Lung (tissue), 12 donors: Measurements from ENCODE around the gene MYO7A. TPM values are rescaled to one million over a fixed set of nuclear protein-coding genes. Genes with fewer than 3 reads are reported as not detected.

Experiments
- ATAC-seq: fragments of 200-7000 bp; cut with Tn5 transposase; one replicate; pipeline ENCODE4 v1.9.1; 2020; ENCODE audit warnings: moderate number of reproducible peaks; ENCODE audit not compliant: insufficient read depth, low FRiP score
- DNase-seq, 3 donors: peaks; one replicate each; pipeline ENCODE4 v3.0.0-alpha.2; 2013 to 2017
- H3K27ac ChIP-seq, 2 donors: one replicate each; pipeline ENCODE4 v1.5.1; 2013; ENCODE audit warnings: mild to moderate bottlenecking in 2 of 2, moderate library complexity in 2 of 2, control low read depth in 1 of 2, inconsistent platforms in 1 of 2, low read depth in 1 of 2, low read length in 1 of 2
- H3K27me3 ChIP-seq, 3 donors: one replicate each; pipeline ENCODE4 v1.5.1; 2013; ENCODE audit warnings: low read length in 2 of 3; ENCODE audit not compliant: control insufficient read depth in 3 of 3, insufficient read depth in 3 of 3
- H3K36me3 ChIP-seq, 4 donors: one replicate each; pipeline ENCODE4 v1.5.1; 2013; ENCODE audit warnings: low read length in 4 of 4, mild to moderate bottlenecking in 1 of 4, moderate library complexity in 1 of 4; ENCODE audit not compliant: control insufficient read depth in 4 of 4, insufficient read depth in 4 of 4
- H3K4me1 ChIP-seq, 5 donors: one replicate each; pipeline ENCODE4 v1.5.1; 2013; ENCODE audit warnings: low read length in 5 of 5, mild to moderate bottlenecking in 2 of 5, moderate library complexity in 1 of 5; ENCODE audit not compliant: control insufficient read depth in 5 of 5, insufficient read depth in 5 of 5
- H3K4me3 ChIP-seq: one replicate; pipeline ENCODE4 v1.5.1; 2013; ENCODE audit warnings: mild to moderate bottlenecking, control low read depth, moderate library complexity
- H3K9ac ChIP-seq, 2 donors: one replicate each; pipeline ENCODE4 v1.5.1; 2013; ENCODE audit warnings: low read length in 2 of 2, control low read depth in 1 of 2; ENCODE audit not compliant: insufficient read depth in 1 of 2
- H3K9me3 ChIP-seq, 4 donors: one replicate each; pipeline ENCODE4 v1.5.1; 2013; ENCODE audit warnings: low read length in 3 of 4, mild to moderate bottlenecking in 1 of 4, moderate library complexity in 1 of 4; ENCODE audit not compliant: control insufficient read depth in 4 of 4, insufficient read depth in 3 of 4
- CTCF ChIP-seq: IDR thresholded peaks from 2 replicates; pipeline ENCODE4 v1.5.1; 2012; ENCODE audit warnings: mild to moderate bottlenecking; ENCODE audit errors: control extremely low read depth, extremely low read depth
- WGBS, 2 donors: extraction: QIAGEN DNeasy Blood & Tissue Kit; methylation state at CpG; one replicate each; pipeline ENCODE4 v1.1.7; 2013; 5-methylcytosine and 5-hydroxymethylcytosine counted together
- polyA plus RNA-seq, 2 donors: library from polyadenylated mRNA; stranded (reverse); fragments of 200-250 nt; gene quantifications; one replicate each; pipeline ENCODE4 v1.2.1, GENCODE V29; 2013
- total RNA-seq, 2 donors: library from RNA; depleted of rRNA in 1 of 2; stranded (reverse); fragments of >200 nt in 1 of 2; gene quantifications; one replicate each; pipeline ENCODE4 v1.2.1, GENCODE V29; 2014 to 2021
- donor health status: control.
- donor health status: control.
- donor health status: Bipolar disorder and iron deficiency.
- donor health status: healthy.
- donor health status: DM: yes; HTN: yes; CAD: no.

The MYO7A gene
- total and polyA plus RNA-seq, 4 donors, result 1.8 to 10.2 (median 6.3) TPM

- DNase-seq (peak in 1 of 3 donors; percentile 29), ATAC-seq (no peak)
- WGBS, 2 donors, result 81 to 85% methylated on average over 23 of the region's 23 CpGs
- Histone ChIP-seq H3K36me3 (peaks cover 0 to 5% (median 0%) of the 10 kb centered on the region in 4 donors), H3K9ac (no peak overlapping the region), H3K27me3 (no peaks in the 10 kb centered on the region), H3K9me3 (no peaks in the 10 kb centered on the region), H3K4me3 (no peak overlapping the region), H3K27ac (no peak overlapping the region), H3K4me1 (peaks cover 0 to 16% (median 10%) of the 10 kb centered on the region in 5 donors)
- TF ChIP-seq CTCF, result no peak
Observed at GRCh38 chr11:77086521-77087472, 41.2 kb upstream of the MYO7A start.

- Histone ChIP-seq H3K4me1 (peaks cover 0 to 16% (median 4%) of the 10 kb centered on the region in 5 donors), H3K9ac (no peak overlapping the region), H3K36me3 (peaks cover 0 to 5% (median 0%) of the 10 kb centered on the region in 4 donors), H3K9me3 (no peaks in the 10 kb centered on the region), H3K27ac (no peak overlapping the region), H3K4me3 (no peak overlapping the region), H3K27me3 (no peaks in the 10 kb centered on the region)
- DNase-seq (no peak), ATAC-seq (no peak)
- 93 to 94% methylated on average over 9 of the region's 9 CpGs for WGBS, 2 donors
- no peak for TF ChIP-seq CTCF
Observed at GRCh38 chr11:77087723-77088225, 40.3 kb upstream of the MYO7A start.

- 75 to 79% methylated on average over 11 of the region's 11 CpGs for WGBS, 2 donors
- DNase-seq, result peak; percentile 65 to 79 (median 72)
- H3K36me3 ChIP-seq, result peaks cover 0 to 5% (median 0%) of the 10 kb centered on the region in 4 donors
- H3K9me3 ChIP-seq, result no peaks in the 10 kb centered on the region
- H3K9ac ChIP-seq, result no peak overlapping the region
- H3K27me3 ChIP-seq, result no peaks in the 10 kb centered on the region
- ATAC-seq, result no peak
- peaks cover 0 to 16% (median 0%) of the 10 kb centered on the region in 5 donors for H3K4me1 ChIP-seq
- H3K4me3 ChIP-seq, result no peak overlapping the region
- TF ChIP-seq CTCF, result no peak
- no peak overlapping the region for H3K27ac ChIP-seq
Observed at GRCh38 chr11:77088236-77089003, 39.6 kb upstream of the MYO7A start.
